Smooth muscle cell (in vitro differentiated cells): ENCODE measurements around the gene COL26A1. TPM values are rescaled to one million over a fixed set of nuclear protein-coding genes. Genes with fewer than 3 reads are reported as not detected.

Experiments used
- DNase-seq: peaks from one replicate; lab custom pipeline; 2025; ENCODE audit not compliant: unreplicated experiment; lab: John Stamatoyannopoulos, UW
- H2AFZ ChIP-seq: fragments of 200-600 bp; sonication (generic); 2 replicates; pipeline ENCODE4 v1.6.0; 2016; ENCODE audit warnings: antibody characterized with exemption, low read depth, mild to moderate bottlenecking
- H3F3A ChIP-seq: fragments of 200-600 bp; sonication (generic); 2 replicates; pipeline ENCODE4 v1.6.0; 2017; ENCODE audit warnings: antibody characterized with exemption, low read depth
- H3K27ac ChIP-seq: fragments of 200-600 bp; sonication (generic); 2 replicates; pipeline ENCODE4 v1.5.1; 2016; ENCODE audit warnings: low read depth, mild to moderate bottlenecking
- H3K27me3 ChIP-seq: fragments of 200-600 bp; sonication (generic); 2 replicates; pipeline ENCODE4 v1.6.1; 2016; ENCODE audit warnings: low read depth, mild to moderate bottlenecking
- H3K36me3 ChIP-seq: fragments of 200-600 bp; sonication (generic); 2 replicates; pipeline ENCODE4 v1.5.1; 2016; ENCODE audit warnings: low read depth
- H3K4me1 ChIP-seq: fragments of 200-600 bp; sonication (generic); 2 replicates; pipeline ENCODE4 v1.5.1; 2016; ENCODE audit warnings: low read depth
- H3K4me2 ChIP-seq: fragments of 200-600 bp; sonication (generic); 2 replicates; pipeline ENCODE4 v1.6.0; 2016; ENCODE audit warnings: mild to moderate bottlenecking
- H3K4me3 ChIP-seq: fragments of 200-600 bp; sonication (generic); 2 replicates; pipeline ENCODE4 v1.5.1; 2016; ENCODE audit warnings: mild to moderate bottlenecking
- H3K79me2 ChIP-seq: fragments of 200-600 bp; sonication (generic); 2 replicates; pipeline ENCODE4 v1.6.0; 2016; ENCODE audit warnings: low read depth, mild to moderate bottlenecking
- H3K9ac ChIP-seq: fragments of 200-600 bp; sonication (generic); 2 replicates; pipeline ENCODE4 v1.6.0; 2016; ENCODE audit warnings: low read depth
- H3K9me3 ChIP-seq: fragments of 200-600 bp; sonication (generic); replicated peaks from 2 replicates; pipeline ENCODE4 v1.5.1; 2016; ENCODE audit warnings: low read depth
- H4K20me1 ChIP-seq: fragments of 200-600 bp; sonication (generic); 2 replicates; pipeline ENCODE4 v1.6.0; 2016; ENCODE audit warnings: low read depth
- CTCF ChIP-seq: fragments of 200-600 bp; sonication (generic); IDR thresholded peaks from 2 replicates; pipeline ENCODE4 v1.5.1; 2017; ENCODE audit warnings: borderline replicate concordance, mild to moderate bottlenecking, antibody characterized with exemption; ENCODE audit not compliant: insufficient read depth, poor library complexity, severe bottlenecking
- WGBS: methylation state at CpG from one replicate; pipeline ENCODE4 v1.1.7; 2016; ENCODE audit warnings: low lambda C conversion rate; 5-methylcytosine and 5-hydroxymethylcytosine counted together
- polyA plus RNA-seq: library from polyadenylated mRNA; unstranded; fragments of >200 nt; fragmentation: Nextera tagmentation; extraction: Ambion mirVana; gene quantifications from 2 replicates; pipeline ENCODE4 v1.2.1, GENCODE V29; 2016
- total RNA-seq: library from RNA; depleted of rRNA; stranded (reverse); fragments of >200 nt; gene quantifications from 2 replicates; pipeline ENCODE4 v1.2.3, GENCODE V29; 2014

COL26A1 gene
- total and polyA plus RNA-seq, 2 experiments from 2014 or later: 4.9 to 13.2 TPM

GRCh38 chr7:101519324-101520023 lies 156.8 kb downstream of the COL26A1 start:
- Histone ChIP-seq H3F3A (no peaks in the 10 kb centered on the region), H2AFZ (no peak overlapping the region), H3K79me2 (no peaks in the 10 kb centered on the region), H3K9ac (no peak overlapping the region), H3K9me3 (no peaks in the 10 kb centered on the region), H3K27ac (no peak overlapping the region), H3K36me3 (no peaks in the 10 kb centered on the region), H3K27me3 (no peaks in the 10 kb centered on the region), H3K4me2 (no peak overlapping the region), H3K4me3 (no peak overlapping the region), H4K20me1 (no peaks in the 10 kb centered on the region), H3K4me1 (no peaks in the 10 kb centered on the region)
- TF ChIP-seq CTCF: no peak
- no peak for DNase-seq
- 80% methylated on average over 12 of the region's 12 CpGs for WGBS

- Histone ChIP-seq H3F3A (no peaks in the 10 kb centered on the region), H2AFZ (no peak overlapping the region), H3K4me1 (no peaks in the 10 kb centered on the region), H3K27me3 (no peaks in the 10 kb centered on the region), H3K27ac (no peak overlapping the region), H3K4me3 (no peak overlapping the region), H4K20me1 (no peaks in the 10 kb centered on the region), H3K36me3 (no peaks in the 10 kb centered on the region), H3K9ac (no peak overlapping the region), H3K79me2 (no peaks in the 10 kb centered on the region), H3K4me2 (no peak overlapping the region), H3K9me3 (no peaks in the 10 kb centered on the region)
- no peak for TF ChIP-seq CTCF
- DNase-seq: no peak
- WGBS: 97% methylated on average over 5 of the region's 5 CpGs
These were observed 158.8 kb downstream of the COL26A1 start for GRCh38 chr7:101521430-101521925.

DNA sequence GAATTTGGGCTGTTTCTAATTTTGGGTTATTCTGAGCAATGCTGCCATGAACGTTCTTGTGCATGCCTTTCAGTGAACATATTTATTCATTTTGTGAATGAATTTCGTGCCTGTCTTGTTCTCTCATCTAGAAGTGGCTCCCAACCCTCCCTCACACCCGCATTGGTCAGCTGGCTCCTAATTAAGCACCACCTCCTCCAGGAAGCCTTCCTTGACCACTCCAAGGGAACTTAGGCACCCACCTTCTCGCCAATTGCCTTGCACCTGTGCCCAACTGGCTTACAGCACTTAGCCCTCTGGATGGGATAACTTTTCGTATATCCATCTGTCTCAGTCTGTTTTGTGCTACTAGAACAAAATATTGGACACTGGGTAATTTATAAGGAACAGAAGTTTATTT lies 159.3 kb downstream of the COL26A1 start:
- no peak overlapping the region for H3K27ac ChIP-seq
- no peaks in the 10 kb centered on the region for H3F3A ChIP-seq
- no peaks in the 10 kb centered on the region for H3K27me3 ChIP-seq
- no peak overlapping the region for H3K4me3 ChIP-seq
- H3K4me1 ChIP-seq: no peaks in the 10 kb centered on the region
- no peaks in the 10 kb centered on the region for H3K36me3 ChIP-seq
- H3K79me2 ChIP-seq: no peaks in the 10 kb centered on the region
- H3K9me3 ChIP-seq: no peaks in the 10 kb centered on the region
- no peak overlapping the region for H3K4me2 ChIP-seq
- no peak overlapping the region for H3K9ac ChIP-seq
- no peaks in the 10 kb centered on the region for H4K20me1 ChIP-seq
- H2AFZ ChIP-seq: no peak overlapping the region
- no peak for TF ChIP-seq CTCF
- DNase-seq: no peak
- 86% methylated on average over 5 of the region's 5 CpGs for WGBS
